Uterus (tissue), 4 donors: ENCODE measurements around the gene PSD4. TPM values are rescaled to one million over a fixed set of nuclear protein-coding genes. Genes with fewer than 3 reads are reported as not detected.

Experiments used
- DNase-seq, 2 donors: peaks; one replicate each; pipeline ENCODE4 v3.0.0-alpha.2; 2019 to 2020
- H3K27ac ChIP-seq, 2 donors: fragments of 200-600 bp; sonication (generic); 1 replicate in 1 of 2; 2 replicates in 1 of 2; pipeline ENCODE4 v1.5.1; 2016 to 2018
- H3K27me3 ChIP-seq, 2 donors: fragments of 200-600 bp; sonication (generic); one replicate each; pipeline ENCODE4 v1.5.1; 2018 to 2019; ENCODE audit warnings: control low read depth in 1 of 2
- H3K36me3 ChIP-seq, 2 donors: fragments of 200-600 bp; sonication (generic); one replicate each; pipeline ENCODE4 v1.5.1; 2019; ENCODE audit warnings: control low read depth in 1 of 2
- H3K4me1 ChIP-seq, 2 donors: fragments of 200-600 bp; sonication (generic); one replicate each; pipeline ENCODE4 v1.5.1; 2018 to 2019; ENCODE audit warnings: control low read depth in 1 of 2
- H3K4me3 ChIP-seq, 2 donors: fragments of 200-600 bp; sonication (generic); 1 replicate in 1 of 2; 2 replicates in 1 of 2; pipeline ENCODE4 v1.5.1; 2018 to 2019; ENCODE audit warnings: mild to moderate bottlenecking in 1 of 2
- H3K9me3 ChIP-seq, 2 donors: fragments of 200-600 bp; sonication (generic); one replicate each; pipeline ENCODE4 v1.5.1; 2019; ENCODE audit warnings: control low read depth in 1 of 2
- CTCF ChIP-seq, 4 experiments: fragments of 200-600 bp in 2 of 4; fragments of 450-650 bp in 2 of 4; sonication (generic) in 2 of 4; IDR thresholded peaks; one replicate each; pipeline ENCODE4 v1.5.1; 2016 to 2019; ENCODE audit warnings: antibody characterized with exemption in 4 of 4, mild to moderate bottlenecking in 2 of 4, moderate library complexity in 1 of 4
- POLR2A ChIP-seq, 2 donors: fragments of 450-650 bp; IDR thresholded peaks; one replicate each; pipeline ENCODE4 v1.6.1; 2016; ENCODE audit warnings: antibody characterized with exemption in 2 of 2, mild to moderate bottlenecking in 1 of 2, moderate library complexity in 1 of 2
- intact Hi-C: fragments of 100-400 bp; cut with DNase I; formaldehyde crosslinking; loops from one replicate; pipeline ENCODE4 v1.15.1; 2023; ENCODE audit warnings: low total_unique reads
- total RNA-seq, 4 donors: library from RNA; depleted of rRNA in 3 of 4; stranded (reverse); fragments of >200 nt in 3 of 4; gene quantifications; one replicate each; pipeline versions ENCODE4 v1.1.0 to v1.2.4, GENCODE V29; 2014 to 2023
- donor health status: DM: yes; HTN: yes; CAD: no.

The PSD4 gene
- total RNA-seq, 4 donors from 2014 or later = 1.8 to 31.8 (median 7.6) TPM

DNA sequence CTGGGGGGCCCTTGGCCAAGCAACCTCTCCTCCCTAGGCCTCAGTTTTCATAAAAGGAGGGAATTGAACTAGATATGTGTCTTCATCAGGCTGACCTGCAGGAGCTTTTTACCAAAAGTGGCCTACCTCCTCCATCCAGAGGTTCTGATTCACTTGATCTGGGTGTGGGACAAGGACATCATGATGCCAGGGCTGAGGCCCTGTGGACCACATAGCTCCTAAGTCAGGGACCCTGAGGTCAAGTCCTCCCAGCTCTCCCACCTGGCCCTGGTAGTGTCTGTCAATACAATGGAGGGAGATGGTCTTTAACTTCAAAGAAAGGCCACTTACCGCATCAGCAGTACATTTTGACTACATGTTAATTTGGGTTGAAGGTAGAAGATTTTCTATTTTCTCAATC is 35.9 kb upstream of the PSD4 start:
- DNase-seq = no peak
- Histone ChIP-seq H3K4me3 (no peak overlapping the region), H3K9me3 (no peaks in the 10 kb centered on the region), H3K4me1 (no peaks in the 10 kb centered on the region), H3K36me3 (no peaks in the 10 kb centered on the region), H3K27ac (no peak overlapping the region), H3K27me3 (no peaks in the 10 kb centered on the region)
- intact Hi-C loops = no loop called here
- TF ChIP-seq POLR2A (IDR thresholded peaks at IDR 0.05) = no peak
- TF ChIP-seq CTCF (IDR thresholded peaks at IDR 0.05) = no peak

DNA sequence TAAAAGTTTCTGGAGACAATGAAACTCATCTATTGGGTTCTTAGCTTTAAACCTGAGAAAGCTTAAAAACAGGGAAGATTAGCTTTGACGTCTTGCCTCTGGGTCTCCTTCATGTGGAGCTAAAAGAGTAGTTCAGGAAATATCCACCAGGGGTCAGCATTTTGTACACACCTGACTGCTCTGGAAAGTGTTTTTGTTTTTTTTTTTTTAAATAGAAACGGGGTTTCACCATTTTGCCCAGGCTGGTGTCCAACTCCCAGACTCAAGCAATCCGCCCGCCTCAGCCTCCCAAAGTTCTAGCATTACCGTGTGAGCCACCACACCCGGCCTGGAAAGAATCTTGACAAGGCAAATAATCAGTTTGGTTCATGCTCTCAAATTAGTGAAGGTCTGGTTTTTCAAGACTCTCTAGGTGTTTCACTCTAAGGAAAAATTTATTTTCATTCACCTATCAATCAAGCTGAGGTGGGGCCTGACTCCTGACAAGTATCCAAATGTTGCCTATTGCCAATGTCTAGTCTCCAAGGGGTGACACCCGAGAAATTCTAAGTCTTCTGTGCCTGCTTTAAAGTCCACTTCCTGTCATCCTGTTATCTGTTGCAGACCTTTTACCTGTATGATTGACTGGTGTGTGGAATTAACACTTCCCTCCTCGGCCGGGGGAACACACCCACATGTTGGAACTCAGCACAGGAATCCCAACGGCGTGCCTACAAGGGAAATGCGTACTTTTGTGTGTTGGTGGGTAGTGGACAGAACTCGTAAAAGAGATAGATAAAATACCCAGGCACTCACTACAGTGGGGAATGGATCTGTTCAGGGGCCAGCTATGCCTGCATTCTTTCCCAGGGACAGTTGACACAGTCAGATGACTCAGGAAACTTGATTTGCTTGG is 35.1 kb upstream of the PSD4 start:
- intact Hi-C loops = no loop called here
- Histone ChIP-seq H3K9me3 (no peaks in the 10 kb centered on the region), H3K4me1 (no peaks in the 10 kb centered on the region), H3K36me3 (no peaks in the 10 kb centered on the region), H3K4me3 (no peak overlapping the region), H3K27ac (no peak overlapping the region), H3K27me3 (no peaks in the 10 kb centered on the region)
- no peak for DNase-seq
- TF ChIP-seq POLR2A (IDR thresholded peaks at IDR 0.05) = no peak
- TF ChIP-seq CTCF (IDR thresholded peaks at IDR 0.05) = peak; percentile 45 to 61 (median 57)

GRCh38 chr2:113141451-113141850 is 32.3 kb upstream of the PSD4 start:
- intact Hi-C loops = no loop called here

GRCh38 chr2:113142290-113142689 is 31.5 kb upstream of the PSD4 start:
- no peaks in the 10 kb centered on the region for H3K9me3 ChIP-seq
- no peak for TF ChIP-seq CTCF (IDR thresholded peaks at IDR 0.05)
- no peak for TF ChIP-seq POLR2A (IDR thresholded peaks at IDR 0.05)
- no peak overlapping the region for H3K4me3 ChIP-seq
- no peaks in the 10 kb centered on the region for H3K4me1 ChIP-seq
- H3K36me3 ChIP-seq = no peaks in the 10 kb centered on the region
- intact Hi-C loops = no loop called here
- H3K27ac ChIP-seq = no peak overlapping the region
- H3K27me3 ChIP-seq = no peaks in the 10 kb centered on the region
- DNase-seq = no peak

More at GRCh38 chr2:113141451-113141850, 32.3 kb upstream of the PSD4 start:
- H3K27ac ChIP-seq = no peak overlapping the region
- H3K4me1 ChIP-seq = no peaks in the 10 kb centered on the region
- H3K36me3 ChIP-seq = no peaks in the 10 kb centered on the region
- H3K4me3 ChIP-seq = no peak overlapping the region
- TF ChIP-seq CTCF (IDR thresholded peaks at IDR 0.05) (no peak), POLR2A (IDR thresholded peaks at IDR 0.05) (no peak)
- no peak for DNase-seq
- no peaks in the 10 kb centered on the region for H3K9me3 ChIP-seq
- no peaks in the 10 kb centered on the region for H3K27me3 ChIP-seq

- no peak for DNase-seq
- intact Hi-C loops = no loop called here
- Histone ChIP-seq H3K36me3 (no peaks in the 10 kb centered on the region), H3K27me3 (no peaks in the 10 kb centered on the region), H3K9me3 (no peaks in the 10 kb centered on the region), H3K4me1 (no peaks in the 10 kb centered on the region), H3K27ac (no peak overlapping the region), H3K4me3 (no peak overlapping the region)
- TF ChIP-seq CTCF (IDR thresholded peaks at IDR 0.05) (no peak), POLR2A (IDR thresholded peaks at IDR 0.05) (no peak)
Observed at GRCh38 chr2:113144259-113144658, 29.5 kb upstream of the PSD4 start.
